Measurements from ENCODE around the gene PARD6A.

PARD6A gene

DNA sequence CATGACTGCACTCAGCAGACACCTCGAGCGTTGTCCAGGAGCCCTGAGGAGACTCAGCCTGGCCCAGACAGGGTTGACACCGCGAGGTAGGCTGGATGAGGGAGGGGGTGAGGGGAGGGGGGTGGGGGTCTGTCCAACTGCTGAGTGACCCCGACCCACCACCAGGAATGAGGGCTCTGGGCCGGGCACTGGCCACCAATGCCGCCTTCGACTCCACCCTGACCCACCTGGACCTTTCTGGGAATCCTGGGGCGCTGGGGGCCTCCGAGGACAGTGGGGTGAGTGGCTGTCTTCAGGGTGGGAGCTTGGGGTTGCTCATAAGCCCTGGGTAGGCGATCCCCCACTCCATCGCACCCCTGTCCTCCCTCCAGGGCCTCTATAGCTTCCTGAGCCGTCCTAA lies 13.1 kb upstream of the PARD6A start:
- Histone ChIP-seq H3K27ac (no peak overlapping the region), H3K4me3 (ENCODE audit: low read depth, low read length) (no peak overlapping the region), H3K9me3 (ENCODE audit: severe bottlenecking) (no peaks in the 10 kb centered on the region), H3K36me3 (peaks cover 14% of the 10 kb centered on the region), H3K27me3 (ENCODE audit: insufficient read depth, low read depth, severe bottlenecking) (no peaks in the 10 kb centered on the region)
- TF ChIP-seq, protein P1, sequence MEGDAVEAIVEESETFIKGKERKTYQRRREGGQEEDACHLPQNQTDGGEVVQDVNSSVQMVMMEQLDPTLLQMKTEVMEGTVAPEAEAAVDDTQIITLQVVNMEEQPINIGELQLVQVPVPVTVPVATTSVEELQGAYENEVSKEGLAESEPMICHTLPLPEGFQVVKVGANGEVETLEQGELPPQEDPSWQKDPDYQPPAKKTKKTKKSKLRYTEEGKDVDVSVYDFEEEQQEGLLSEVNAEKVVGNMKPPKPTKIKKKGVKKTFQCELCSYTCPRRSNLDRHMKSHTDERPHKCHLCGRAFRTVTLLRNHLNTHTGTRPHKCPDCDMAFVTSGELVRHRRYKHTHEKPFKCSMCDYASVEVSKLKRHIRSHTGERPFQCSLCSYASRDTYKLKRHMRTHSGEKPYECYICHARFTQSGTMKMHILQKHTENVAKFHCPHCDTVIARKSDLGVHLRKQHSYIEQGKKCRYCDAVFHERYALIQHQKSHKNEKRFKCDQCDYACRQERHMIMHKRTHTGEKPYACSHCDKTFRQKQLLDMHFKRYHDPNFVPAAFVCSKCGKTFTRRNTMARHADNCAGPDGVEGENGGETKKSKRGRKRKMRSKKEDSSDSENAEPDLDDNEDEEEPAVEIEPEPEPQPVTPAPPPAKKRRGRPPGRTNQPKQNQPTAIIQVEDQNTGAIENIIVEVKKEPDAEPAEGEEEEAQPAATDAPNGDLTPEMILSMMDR (IDR thresholded peaks at IDR 0.05; ENCODE audit: low read depth, low read length) = no peak
- no peak for DNase-seq

DNA sequence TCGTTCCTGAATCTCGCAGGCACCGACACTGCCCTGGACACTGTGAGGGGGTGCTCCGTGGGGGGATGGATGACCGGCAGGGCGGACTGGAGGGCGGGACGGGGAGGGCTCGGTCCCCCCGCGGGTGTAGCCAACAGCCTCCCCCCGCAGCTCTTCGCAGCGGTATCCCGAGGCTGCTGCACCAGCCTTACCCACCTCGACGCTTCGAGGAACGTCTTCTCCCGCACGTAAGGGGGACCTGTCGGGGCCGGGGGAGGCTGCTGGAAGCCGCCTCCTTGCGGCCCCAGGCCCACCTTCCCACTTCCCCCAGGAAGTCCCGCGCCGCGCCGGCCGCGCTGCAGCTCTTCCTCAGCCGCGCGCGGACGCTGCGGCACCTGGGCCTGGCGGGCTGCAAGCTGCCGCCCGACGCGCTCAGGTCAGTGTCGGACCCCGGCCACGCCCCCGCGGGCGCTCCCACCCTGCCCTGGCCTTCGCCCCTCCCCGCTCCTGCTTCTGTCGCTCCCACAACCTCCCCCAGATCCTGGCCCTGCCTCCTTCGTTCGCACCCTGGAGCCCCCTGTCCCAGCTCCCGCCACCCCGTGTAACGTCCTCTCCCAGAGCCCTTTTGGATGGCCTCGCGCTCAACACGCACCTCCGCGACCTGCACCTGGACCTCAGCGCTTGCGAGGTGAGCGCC lies 12.5 kb upstream of the PARD6A start:
- H3K4me3 ChIP-seq (ENCODE audit: low read depth, low read length) = no peak overlapping the region
- H3K36me3 ChIP-seq = peaks cover 14% of the 10 kb centered on the region
- no peaks in the 10 kb centered on the region for H3K9me3 ChIP-seq (ENCODE audit: severe bottlenecking)
- no peaks in the 10 kb centered on the region for H3K27me3 ChIP-seq (ENCODE audit: insufficient read depth, low read depth, severe bottlenecking)
- TF ChIP-seq, protein P1 (IDR thresholded peaks at IDR 0.05; ENCODE audit: low read depth, low read length) = no peak
- H3K27ac ChIP-seq = no peak overlapping the region
- DNase-seq = no peak

DNA sequence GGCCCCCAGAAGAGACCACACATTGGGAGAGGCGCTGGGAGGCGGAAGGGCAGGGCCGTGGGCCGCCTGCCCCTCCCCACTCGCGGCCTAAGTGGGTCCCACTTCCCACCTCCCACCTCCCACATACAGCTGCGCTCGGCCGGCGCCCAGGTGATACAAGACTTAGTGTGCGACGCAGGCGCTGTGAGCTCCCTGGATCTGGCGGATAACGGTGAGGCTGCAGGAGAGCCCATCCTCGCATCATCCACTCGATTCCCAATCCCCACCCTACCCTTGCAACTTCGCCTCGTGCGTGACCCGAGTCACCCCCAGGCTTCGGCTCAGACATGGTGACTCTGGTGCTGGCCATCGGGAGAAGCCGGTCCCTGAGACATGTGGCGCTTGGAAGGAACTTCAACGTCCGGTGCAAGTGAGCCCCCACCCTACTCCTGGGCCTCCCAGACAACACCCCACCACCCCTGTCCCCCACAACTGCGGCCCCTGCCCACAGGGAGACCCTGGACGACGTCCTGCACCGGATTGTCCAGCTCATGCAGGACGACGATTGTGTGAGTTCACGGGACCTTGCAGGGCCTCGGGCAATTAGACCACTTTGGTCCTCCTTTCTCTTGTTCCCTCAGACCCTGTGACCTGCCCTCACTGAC lies 11.9 kb upstream of the PARD6A start:
- no peak overlapping the region for H3K27ac ChIP-seq
- H3K4me3 ChIP-seq (ENCODE audit: low read depth, low read length) = no peak overlapping the region
- TF ChIP-seq, protein P1 (IDR thresholded peaks at IDR 0.05; ENCODE audit: low read depth, low read length) = no peak
- H3K9me3 ChIP-seq (ENCODE audit: severe bottlenecking) = no peaks in the 10 kb centered on the region
- no peaks in the 10 kb centered on the region for H3K27me3 ChIP-seq (ENCODE audit: insufficient read depth, low read depth, severe bottlenecking)
- peaks cover 16% of the 10 kb centered on the region for H3K36me3 ChIP-seq
- no peak for DNase-seq

DNA sequence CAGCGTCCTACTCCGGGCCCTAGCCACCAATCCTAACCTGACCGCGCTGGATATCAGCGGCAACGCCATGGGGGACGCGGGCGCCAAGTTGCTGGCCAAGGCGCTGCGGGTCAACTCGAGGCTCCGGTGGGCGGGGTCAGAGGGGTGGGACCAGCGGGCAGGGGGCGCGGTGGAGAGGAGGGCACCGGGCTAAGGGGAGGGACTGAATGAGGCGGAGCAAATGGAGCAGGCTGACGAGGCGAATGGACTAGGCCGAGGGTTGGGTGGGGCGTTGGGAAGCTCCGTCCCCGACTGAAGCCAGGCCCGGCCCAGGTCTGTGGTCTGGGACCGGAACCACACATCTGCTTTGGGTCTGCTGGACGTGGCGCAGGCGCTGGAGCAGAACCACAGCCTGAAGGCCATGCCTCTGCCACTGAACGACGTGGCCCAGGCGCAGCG lies 11.2 kb upstream of the PARD6A start:
- no peak for DNase-seq
- H3K9me3 ChIP-seq (ENCODE audit: severe bottlenecking) = no peaks in the 10 kb centered on the region
- peaks cover 21% of the 10 kb centered on the region for H3K36me3 ChIP-seq
- no peaks in the 10 kb centered on the region for H3K27me3 ChIP-seq (ENCODE audit: insufficient read depth, low read depth, severe bottlenecking)
- H3K4me3 ChIP-seq (ENCODE audit: low read depth, low read length) = no peak overlapping the region
- TF ChIP-seq, protein P1 (IDR thresholded peaks at IDR 0.05; ENCODE audit: low read depth, low read length) = no peak
- no peak overlapping the region for H3K27ac ChIP-seq

DNA sequence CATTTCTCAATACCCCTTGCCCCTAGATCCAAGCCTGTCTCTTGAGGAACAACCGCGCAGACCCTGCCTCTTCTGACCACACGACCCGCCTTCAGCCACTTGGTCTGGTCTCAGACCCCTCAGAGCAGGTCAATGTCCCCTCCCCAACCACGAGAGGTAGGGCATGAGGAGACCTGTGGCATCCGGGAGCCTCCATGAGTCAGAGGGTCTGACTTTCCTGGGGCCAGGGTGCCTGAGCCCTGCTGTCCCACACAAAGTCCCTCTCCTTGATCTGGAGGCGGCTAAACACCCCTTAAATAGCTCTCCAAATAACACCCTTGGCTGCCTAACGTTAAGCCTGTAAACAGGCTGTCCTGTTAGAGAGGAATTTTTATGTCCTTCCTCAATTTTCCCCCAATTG lies 10.7 kb upstream of the PARD6A start:
- no peak overlapping the region for H3K27ac ChIP-seq
- H3K4me3 ChIP-seq (ENCODE audit: low read depth, low read length) = no peak overlapping the region
- no peak for DNase-seq
- TF ChIP-seq, protein P1 (IDR thresholded peaks at IDR 0.05; ENCODE audit: low read depth, low read length) = no peak
- no peaks in the 10 kb centered on the region for H3K9me3 ChIP-seq (ENCODE audit: severe bottlenecking)
- no peaks in the 10 kb centered on the region for H3K27me3 ChIP-seq (ENCODE audit: insufficient read depth, low read depth, severe bottlenecking)
- H3K36me3 ChIP-seq = peaks cover 26% of the 10 kb centered on the region

Data from WERI-Rb-1 (cell line).